KOPT-K1 (cell line): Measurements from ENCODE around the gene SGCD.

ENCODE experiments used
- H3K27ac ChIP-seq: fragments of 200-600 bp; sonication (generic); 2 replicates; pipeline ENCODE4 v1.5.1; 2016; ENCODE audit warnings: antibody characterized with exemption, mild to moderate bottlenecking, low read depth, low read length; ENCODE audit not compliant: poor library complexity, severe bottlenecking
- H3K36me3 ChIP-seq: fragments of 200-600 bp; sonication (generic); 2 replicates; pipeline ENCODE4 v1.5.1; 2017; ENCODE audit warnings: antibody characterized with exemption, mild to moderate bottlenecking, low read length, moderate library complexity; ENCODE audit not compliant: insufficient read depth
- H3K9me3 ChIP-seq: fragments of 200-600 bp; sonication (generic); 2 replicates; pipeline ENCODE4 v1.5.1; 2017; ENCODE audit warnings: antibody characterized with exemption, low read length, mild to moderate bottlenecking; ENCODE audit not compliant: insufficient read depth, poor library complexity, severe bottlenecking

SGCD gene

DNA sequence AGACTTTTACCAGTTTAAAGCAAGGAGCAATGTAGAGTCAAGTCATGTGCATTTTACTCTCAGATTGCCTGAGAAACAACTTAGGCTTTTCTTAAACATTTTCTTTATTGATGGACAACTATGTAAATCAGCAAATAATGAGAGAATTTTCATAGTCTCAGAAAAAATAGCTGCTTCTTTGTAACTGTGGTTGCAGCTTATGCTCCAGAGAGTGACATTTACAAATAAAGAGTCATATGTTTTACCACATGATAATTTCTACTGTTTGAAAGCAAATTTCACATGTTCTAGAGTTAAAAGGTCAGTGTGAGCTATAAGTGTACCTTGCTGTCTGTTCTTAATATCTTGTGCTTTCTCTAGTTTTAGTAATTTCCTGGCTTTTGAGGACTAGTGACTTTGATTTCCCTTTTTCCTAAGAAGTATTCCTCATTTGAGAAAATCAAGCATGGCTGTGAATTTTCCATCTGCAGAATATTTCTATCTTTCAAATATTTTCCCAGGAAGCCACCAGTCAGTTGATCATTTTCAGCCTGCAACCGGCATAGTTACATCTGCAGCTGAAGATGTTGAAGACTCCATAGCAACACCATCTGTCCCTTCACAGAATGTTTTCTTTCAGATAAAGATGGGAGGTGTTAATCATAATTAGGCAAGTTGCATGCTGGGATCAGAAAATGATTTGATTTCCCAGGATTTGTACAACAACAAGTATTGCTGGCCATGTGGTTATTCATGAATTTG is 229.9 kb downstream of the SGCD start:
- Histone ChIP-seq H3K36me3 (no peaks in the 10 kb centered on the region), H3K27ac (no peak overlapping the region), H3K9me3 (no peaks in the 10 kb centered on the region)

GRCh38 chr5:156560002-156560401 is 233.0 kb downstream of the SGCD start:
- H3K27ac ChIP-seq: no peak overlapping the region
- no peaks in the 10 kb centered on the region for H3K36me3 ChIP-seq
- no peaks in the 10 kb centered on the region for H3K9me3 ChIP-seq

DNA sequence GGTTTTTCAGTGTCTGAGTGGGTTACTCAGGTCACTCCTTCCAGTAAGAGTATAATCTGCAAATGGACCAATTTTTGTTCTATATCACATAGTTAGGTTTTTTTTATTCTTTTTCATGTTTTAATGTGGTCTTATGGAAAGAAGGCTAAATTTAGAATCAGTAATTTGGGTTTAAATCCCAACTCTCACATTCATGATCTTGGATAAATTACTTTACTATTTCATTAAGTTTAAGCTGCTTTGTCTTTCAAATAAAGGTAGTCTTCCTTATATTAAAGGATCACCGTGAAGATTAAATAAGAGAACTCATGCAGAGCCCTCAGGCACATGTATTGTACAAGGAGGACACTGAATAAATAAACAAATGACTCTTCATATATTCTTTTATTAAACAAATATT is 234.7 kb downstream of the SGCD start:
- no peaks in the 10 kb centered on the region for H3K9me3 ChIP-seq
- no peak overlapping the region for H3K27ac ChIP-seq
- no peaks in the 10 kb centered on the region for H3K36me3 ChIP-seq

- H3K9me3 ChIP-seq: no peaks in the 10 kb centered on the region
- H3K27ac ChIP-seq: no peak overlapping the region
- H3K36me3 ChIP-seq: no peaks in the 10 kb centered on the region
These were observed 243.7 kb downstream of the SGCD start for GRCh38 chr5:156570615-156571014.

- no peak overlapping the region for H3K27ac ChIP-seq
- H3K9me3 ChIP-seq: no peaks in the 10 kb centered on the region
- H3K36me3 ChIP-seq: no peaks in the 10 kb centered on the region
These were observed 254.8 kb downstream of the SGCD start for GRCh38 chr5:156581725-156582124.

DNA sequence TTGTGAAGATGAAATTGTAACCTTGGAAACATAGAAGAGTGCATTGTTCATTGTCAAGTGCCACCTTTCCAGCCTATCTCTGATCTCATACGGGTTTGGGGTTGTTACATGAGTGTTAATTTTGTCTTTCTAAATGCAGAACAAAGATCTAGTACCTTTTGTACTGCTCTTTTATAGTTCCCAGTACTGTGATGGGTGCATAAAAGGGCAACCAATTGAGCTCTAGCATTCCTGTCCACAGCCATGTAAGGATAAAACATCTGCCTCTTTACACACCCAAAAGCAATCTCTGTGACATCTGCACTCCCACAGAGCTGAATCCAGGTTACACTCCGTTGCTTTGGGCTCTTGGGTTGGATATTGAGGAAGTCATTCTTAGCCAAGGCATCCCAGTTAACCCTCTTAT is 255.2 kb downstream of the SGCD start:
- Histone ChIP-seq H3K36me3 (no peaks in the 10 kb centered on the region), H3K9me3 (no peaks in the 10 kb centered on the region), H3K27ac (no peak overlapping the region)

DNA sequence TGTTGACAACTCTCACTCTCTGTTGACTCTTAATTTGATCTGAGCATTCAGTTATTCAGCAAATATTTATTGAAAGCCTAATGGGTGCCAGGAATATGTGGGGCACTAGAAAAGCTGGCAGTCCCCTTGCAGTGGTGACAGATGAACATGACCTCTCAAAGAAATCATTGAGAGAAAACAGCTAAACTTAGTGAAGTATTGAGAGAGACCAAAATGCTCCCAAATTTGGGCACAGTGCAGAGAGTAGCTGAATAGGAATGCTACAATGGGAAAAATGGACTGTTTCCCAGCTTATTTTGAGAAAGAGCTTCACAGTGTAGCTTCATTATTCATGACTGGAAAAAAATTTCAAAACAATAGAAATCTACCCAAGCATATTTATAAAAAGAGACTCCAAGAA is 257.9 kb downstream of the SGCD start:
- Histone ChIP-seq H3K9me3 (no peaks in the 10 kb centered on the region), H3K27ac (no peak overlapping the region), H3K36me3 (no peaks in the 10 kb centered on the region)

GRCh38 chr5:156585999-156586398 is 259.0 kb downstream of the SGCD start:
- H3K27ac ChIP-seq: no peak overlapping the region
- no peaks in the 10 kb centered on the region for H3K36me3 ChIP-seq
- H3K9me3 ChIP-seq: no peaks in the 10 kb centered on the region

GRCh38 chr5:156587012-156587411 is 260.0 kb downstream of the SGCD start:
- no peak overlapping the region for H3K27ac ChIP-seq

DNA sequence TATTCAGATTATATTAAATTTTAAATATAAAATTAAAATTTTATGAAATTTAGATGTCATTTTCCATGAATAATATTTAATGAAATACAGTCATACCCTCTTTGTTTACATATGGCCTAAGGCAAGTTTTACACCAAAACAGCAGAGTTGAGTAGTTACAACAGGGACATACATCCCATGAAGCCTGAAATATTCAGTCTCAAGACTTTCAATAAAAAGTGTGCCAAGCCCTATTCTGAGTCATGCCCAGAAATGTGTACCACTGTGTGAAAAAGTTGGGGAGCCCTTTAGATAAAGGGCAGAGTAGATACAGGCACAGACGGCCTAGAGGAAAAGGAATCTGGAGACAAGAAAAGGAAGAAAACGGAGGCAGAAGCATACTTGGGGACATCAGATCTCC is 261.3 kb downstream of the SGCD start:
- Histone ChIP-seq H3K36me3 (no peaks in the 10 kb centered on the region), H3K27ac (no peak overlapping the region), H3K9me3 (no peaks in the 10 kb centered on the region)

More at GRCh38 chr5:156587012-156587411, 260.0 kb downstream of the SGCD start:
- no peaks in the 10 kb centered on the region for H3K9me3 ChIP-seq
- H3K36me3 ChIP-seq: no peaks in the 10 kb centered on the region

DNA sequence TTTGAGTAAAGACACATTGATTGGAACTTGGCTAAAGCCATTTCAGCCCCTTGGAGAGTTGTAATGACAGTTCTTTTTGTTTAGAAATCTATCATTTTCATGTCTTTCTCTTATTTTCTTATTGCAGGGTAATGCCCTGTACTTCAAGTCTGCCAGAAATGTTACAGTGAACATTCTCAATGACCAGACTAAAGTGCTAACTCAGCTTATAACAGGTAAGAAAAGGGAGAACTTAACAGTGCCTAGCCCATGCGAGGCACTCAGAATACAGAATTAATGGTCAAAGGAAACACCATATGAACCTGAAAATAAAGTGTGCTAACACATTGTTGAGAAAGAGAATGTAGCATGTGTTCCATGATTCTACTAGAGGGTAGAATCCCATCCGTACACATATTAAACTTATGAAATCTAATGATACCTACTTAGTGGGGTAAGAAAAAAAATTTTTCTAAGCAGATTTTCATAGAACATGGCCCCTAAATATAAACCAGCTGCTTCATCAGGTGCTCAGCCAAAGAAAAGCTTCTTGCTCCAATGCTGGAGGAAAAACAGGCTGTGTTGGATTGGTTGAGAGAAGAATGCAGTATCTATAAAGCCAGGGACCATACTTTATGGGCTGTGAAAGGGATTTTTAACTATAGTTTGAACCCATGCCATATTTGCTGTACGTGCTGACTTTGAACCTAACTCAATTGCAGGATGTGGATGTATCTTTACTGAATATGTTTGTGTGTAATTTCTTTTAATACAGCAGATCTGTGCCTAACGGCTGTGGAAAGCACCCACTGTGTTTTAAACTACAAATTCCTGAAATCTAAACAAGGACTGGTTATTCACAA is 262.4 kb downstream of the SGCD start:
- no peaks in the 10 kb centered on the region for H3K9me3 ChIP-seq
- no peak overlapping the region for H3K27ac ChIP-seq

DNA sequence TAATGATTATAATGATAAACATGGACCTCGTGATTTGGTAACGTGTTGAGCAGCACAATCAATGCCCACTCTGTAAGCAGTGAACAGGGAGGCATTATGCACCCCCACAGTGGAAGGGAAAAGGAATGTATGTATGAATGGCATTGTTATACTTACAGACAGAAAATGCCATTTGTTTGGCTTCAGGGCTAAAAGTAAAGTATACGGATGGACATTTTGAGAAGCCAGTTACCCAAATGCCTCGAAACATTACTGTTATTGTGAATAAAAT is 262.9 kb downstream of the SGCD start:
- H3K27ac ChIP-seq: no peak overlapping the region
- H3K36me3 ChIP-seq: no peaks in the 10 kb centered on the region
- H3K9me3 ChIP-seq: no peaks in the 10 kb centered on the region

More for the DNA sequence above, 262.4 kb downstream of the SGCD start:
- H3K36me3 ChIP-seq: no peaks in the 10 kb centered on the region

GRCh38 chr5:156590978-156591377 is 264.0 kb downstream of the SGCD start:
- H3K27ac ChIP-seq: no peak overlapping the region
- H3K9me3 ChIP-seq: no peaks in the 10 kb centered on the region
- H3K36me3 ChIP-seq: no peaks in the 10 kb centered on the region

GRCh38 chr5:156591631-156592030 is 264.7 kb downstream of the SGCD start:
- H3K9me3 ChIP-seq: no peaks in the 10 kb centered on the region
- H3K27ac ChIP-seq: no peak overlapping the region
- H3K36me3 ChIP-seq: no peaks in the 10 kb centered on the region

DNA sequence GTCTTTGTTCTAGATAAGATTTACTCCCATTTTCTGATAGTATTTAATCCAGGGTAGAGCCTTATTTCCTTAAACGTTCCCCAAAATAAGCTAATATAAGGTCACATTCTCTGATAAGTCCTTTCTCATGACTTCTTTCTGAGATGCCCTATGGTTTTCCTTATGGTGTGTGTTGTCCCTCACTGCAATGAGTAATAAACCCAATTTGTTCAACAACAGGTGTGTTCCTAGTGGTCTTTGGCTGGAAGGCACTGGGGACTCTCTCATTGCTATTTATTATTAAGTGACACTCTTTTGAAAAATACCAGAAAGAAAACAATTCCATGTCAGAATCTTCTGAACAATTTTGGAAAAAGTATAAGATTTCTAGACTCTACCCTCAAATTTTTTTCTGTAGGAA is 266.6 kb downstream of the SGCD start:
- Histone ChIP-seq H3K27ac (no peak overlapping the region), H3K36me3 (no peaks in the 10 kb centered on the region), H3K9me3 (no peaks in the 10 kb centered on the region)

- H3K9me3 ChIP-seq: no peaks in the 10 kb centered on the region
- H3K36me3 ChIP-seq: no peaks in the 10 kb centered on the region
- no peak overlapping the region for H3K27ac ChIP-seq
These were observed 267.4 kb downstream of the SGCD start for GRCh38 chr5:156594406-156594805.
